Measurements from ENCODE around the gene POLG.

The POLG gene

DNA sequence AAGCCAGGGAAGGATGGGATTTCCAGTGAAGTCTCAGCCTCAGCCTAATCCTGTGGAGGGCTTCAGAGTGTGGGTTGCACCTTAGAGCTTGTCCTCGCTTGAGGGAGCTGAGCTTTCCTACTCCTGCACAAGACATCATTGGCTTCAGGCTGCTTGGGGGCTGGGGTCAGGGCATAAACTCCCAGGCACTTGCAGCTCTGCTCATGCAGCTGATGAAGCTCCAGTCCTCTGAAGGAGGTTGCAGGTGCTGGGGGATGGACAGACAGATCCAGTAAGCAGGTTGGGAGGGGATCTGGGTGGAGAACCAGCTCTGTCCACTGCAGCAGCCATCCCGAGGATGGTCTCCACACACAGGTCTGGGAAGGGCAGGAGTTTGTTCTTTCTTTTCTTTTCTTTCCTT lies 19.4 kb upstream of the POLG start:
- no peak for DNase-seq

- no peak for DNase-seq
These were observed 17.9 kb upstream of the POLG start for GRCh38 chr15:89352476-89352875.

DNA sequence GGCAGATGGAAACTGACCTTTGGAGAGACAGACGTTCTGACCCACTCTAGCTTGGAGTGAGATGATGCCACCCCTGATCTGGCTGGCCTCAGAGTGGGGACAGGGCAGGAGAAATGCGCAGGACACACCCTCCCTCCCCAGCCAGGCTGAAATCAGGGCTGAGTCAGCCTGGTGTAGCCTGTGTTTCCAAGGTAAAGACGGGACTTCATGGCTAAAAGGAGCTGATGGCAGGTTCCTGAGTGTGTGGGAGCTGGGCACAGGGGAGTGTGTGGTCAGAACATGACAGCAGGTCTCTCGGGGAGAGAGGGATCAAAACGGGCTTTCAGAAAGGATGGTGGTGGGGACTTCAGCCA lies 14.6 kb upstream of the POLG start:
- DNase-seq = no peak

DNA sequence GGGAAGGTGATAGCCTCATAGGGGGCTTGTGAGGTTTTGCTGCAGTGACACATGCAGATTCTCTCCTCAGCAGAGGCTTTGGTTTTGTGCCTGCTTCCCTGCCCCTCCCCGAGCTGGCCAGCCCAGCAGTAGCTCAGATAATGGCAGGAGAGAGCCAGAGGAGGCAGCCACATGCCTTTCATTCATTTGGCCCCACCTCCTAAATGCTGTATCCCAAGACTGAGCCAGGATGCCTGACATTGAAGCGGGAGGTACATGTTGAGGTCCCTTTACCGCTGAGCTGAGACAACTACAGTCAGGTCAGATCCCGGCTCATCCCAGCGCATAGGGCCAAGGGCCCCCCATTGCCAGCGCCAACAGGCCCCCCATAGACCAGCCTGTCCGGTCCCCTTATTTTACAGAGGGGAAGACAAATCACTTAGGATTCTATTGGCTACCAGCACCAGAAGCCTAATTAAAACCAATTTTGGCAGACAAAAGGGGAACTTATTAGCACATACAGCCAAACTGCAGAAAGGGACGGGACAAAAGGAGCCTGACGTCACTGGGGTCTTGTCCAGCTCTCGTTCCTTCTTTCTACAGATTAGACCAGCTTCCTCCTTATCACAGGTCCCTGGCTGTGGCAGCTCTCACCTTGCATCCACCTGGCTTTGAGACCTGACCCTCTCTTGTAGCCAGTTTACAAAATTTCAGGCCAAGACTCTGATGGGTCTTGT lies 12.1 kb upstream of the POLG start:
- DNase-seq = peak; percentile 43

- DNase-seq = no peak
These were observed 10.6 kb upstream of the POLG start for GRCh38 chr15:89345248-89345647.

DNA sequence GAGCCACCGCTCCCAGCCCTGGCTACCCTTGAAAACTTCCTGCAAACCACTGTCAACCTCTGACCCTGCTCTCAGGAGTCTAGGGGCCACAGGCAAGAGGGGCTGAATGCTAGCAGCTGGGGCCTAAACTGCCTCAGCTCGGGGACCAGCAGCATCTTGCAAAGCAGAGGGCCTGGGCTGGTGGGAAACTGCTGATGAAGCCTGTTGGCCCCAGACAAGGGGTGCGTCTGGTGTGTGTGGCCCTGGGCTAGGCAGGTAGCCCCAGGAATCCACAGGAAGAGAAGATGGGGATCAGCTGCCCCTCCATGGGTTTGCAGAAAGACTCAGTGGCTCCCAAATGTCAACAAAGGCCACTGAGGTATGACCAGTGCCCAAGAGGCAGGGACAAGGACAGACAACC lies 8.2 kb upstream of the POLG start:
- no peak for DNase-seq

DNA sequence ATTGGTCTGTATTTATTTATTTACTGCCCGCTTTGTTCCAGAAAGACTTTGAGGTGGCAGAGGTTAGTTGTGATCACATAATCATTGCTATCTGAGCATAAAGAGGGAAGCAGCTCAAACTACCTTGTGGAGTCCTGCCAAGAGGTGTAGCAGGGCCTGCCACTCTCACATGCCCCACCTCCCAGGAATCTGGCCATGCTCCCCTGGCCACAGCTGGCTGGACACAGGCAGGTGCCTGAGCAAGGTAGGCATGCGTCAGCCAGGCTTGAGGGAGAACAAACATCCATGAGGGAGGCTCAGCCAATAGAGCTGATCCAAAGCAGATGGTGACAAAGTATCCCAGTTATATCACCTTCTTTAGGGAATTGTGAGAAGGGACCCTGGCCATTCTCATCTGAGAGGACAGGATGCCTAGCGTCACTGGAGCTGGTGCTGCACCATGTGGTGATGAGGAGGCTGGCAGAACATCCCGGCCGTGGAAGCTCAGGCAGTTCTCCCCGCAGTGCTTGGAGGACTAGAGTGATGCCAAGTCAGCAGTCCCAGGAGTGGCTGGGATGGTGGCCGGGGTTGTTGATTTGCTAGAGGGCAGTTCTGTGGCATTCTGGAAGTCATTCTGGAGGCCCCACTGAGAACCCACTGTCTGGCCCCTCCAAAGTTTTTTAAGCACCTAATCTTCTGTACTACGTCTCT lies 6.8 kb upstream of the POLG start:
- DNase-seq = no peak

DNA sequence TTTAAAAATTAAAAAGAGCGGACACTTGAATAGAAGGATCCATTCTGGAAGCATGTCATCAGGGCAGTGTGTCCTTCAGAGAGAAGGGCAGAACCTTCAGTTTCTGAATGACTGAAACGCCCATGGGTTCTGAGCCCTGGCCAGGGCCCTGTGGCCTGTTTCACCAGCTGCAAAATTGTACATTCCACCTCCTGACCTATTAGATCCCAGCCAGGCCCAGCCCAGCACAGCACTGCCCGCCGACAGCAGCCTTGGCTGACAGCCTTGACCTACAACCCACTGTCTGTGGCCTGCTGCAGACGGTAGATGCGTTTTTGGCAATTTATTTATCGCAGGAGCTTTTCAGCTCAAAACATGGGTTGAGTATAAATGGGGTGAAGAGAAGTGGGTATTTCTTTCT lies 5.9 kb upstream of the POLG start:
- no peak for DNase-seq

DNA sequence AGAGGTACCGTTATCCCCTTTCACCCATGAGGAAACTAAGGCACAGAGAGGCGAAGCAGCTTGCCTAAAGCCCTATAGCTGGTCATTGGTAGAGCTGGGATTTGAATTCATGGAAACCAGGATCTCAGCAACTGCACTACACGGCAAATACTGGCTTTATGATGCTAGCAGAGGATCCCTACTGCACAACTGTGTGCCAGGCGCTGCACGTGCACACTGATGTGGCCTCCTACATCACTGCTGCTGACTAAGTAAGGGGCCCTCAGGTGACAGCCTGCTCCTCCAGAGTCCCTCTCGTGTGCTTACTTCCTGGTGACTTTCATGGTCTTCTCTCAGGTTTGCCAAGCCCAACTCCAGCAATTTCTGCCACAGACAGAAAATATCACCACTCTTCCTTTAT lies 3.4 kb upstream of the POLG start:
- DNase-seq = no peak

- no peak for DNase-seq
These were observed 846 bp upstream of the POLG start for GRCh38 chr15:89335298-89336041.

DNA sequence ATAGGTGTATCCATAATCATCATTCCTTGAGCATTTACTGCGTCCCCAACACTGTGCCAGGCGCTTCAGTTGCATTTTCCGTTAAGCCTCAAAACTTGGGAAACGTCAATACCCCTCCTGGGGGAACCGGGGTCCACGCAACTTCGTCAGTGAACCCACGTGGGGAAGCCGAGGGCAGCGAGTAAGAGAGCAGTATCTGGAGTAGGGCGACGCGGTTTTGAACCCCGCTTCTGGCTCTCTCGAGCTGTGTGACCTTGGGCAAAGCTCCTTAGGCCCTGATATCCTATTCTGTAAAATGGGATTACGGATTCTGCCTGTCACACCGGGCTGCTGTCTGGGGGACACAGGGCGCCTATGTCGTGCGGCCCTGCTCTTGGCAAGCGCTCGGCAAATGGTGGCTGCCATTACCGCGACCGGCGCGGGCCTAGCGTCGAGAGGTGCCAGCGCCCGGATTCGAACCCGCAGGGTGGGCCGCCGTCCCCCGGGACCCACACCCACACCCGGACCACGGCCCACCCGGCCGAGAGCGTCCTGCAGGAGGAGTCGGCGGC lies 590 bp downstream of the POLG start:
- no peak for DNase-seq

DNA sequence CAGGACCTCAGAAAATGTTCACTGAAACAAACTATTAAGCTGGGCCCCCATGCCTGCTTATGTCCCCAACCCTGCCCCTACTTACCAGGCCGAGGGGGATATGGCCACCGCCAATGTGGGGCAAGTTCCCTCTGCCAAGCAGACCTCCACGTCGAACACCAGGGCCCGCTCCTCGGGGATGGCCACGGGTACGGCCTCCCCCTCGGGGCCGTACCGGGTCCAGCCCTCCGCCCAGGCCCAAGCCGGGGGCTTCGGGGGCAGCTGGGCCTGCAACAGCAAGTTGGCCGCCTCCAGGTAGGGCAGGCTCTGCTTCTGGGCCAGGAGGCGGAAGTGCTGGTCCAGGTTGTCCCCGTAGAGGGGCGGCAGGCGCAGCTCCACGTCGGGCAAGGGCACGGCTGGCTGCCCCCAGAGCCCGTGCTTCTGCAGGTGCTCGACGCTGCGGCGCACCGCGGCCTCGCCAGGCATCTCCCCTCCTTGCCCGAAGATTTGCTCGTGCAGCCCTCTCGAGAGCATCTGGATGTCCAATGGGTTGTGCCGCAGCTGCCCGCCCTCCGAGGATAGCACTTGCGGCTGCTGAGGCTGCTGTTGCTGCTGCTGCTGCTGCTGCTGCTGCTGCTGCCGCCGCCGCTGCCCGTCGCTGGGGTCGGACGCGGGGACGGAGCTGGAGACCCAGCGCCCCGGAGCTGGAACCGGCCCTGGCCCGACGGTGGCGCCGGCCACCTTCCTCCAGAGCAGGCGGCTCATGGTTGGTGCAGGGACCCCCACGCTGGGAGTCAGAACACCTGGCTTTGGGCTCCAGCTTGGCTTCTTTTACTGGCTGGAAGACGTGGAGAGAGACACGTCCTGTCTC lies 1.4 kb downstream of the POLG start:
- DNase-seq = no peak

GRCh38 chr15:89332446-89332845 lies 2.2 kb downstream of the POLG start:
- peak; percentile 70 for DNase-seq

DNA sequence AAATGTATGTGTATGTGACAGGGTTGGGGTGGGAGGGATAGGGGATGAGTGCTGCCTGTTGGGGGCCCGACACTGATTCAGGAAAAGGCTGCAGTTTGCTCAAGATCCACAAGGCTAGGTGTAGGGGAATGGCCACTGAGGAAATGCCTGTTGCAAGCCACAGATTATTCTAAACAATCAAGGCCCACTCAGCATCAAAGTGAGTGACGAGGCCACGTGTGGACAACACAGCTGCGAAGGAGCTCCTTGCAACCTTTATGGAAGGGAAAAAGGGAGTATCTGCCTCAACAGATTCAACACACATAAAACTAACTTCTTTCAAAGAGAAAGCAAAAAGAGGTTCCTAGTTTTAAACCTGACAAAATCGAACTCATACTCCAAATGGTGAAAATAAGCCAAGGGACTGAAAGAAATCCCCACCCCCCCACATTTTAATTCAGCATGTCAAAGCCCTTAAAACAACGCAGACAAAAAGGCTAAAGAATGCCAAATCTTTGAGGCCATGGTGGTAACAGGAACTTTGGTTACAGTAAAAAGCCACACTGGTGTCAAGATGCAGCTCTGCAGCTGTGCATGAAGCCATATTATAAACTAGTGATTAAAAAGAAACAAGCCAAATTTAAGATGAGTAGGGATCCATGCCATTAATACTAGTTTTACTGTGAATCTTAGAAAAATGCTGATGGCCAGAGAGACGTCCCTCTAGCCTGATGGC lies 3.6 kb downstream of the POLG start:
- no peak for DNase-seq

- no peak for DNase-seq
These were observed 4.5 kb downstream of the POLG start for GRCh38 chr15:89330119-89330518.

DNA sequence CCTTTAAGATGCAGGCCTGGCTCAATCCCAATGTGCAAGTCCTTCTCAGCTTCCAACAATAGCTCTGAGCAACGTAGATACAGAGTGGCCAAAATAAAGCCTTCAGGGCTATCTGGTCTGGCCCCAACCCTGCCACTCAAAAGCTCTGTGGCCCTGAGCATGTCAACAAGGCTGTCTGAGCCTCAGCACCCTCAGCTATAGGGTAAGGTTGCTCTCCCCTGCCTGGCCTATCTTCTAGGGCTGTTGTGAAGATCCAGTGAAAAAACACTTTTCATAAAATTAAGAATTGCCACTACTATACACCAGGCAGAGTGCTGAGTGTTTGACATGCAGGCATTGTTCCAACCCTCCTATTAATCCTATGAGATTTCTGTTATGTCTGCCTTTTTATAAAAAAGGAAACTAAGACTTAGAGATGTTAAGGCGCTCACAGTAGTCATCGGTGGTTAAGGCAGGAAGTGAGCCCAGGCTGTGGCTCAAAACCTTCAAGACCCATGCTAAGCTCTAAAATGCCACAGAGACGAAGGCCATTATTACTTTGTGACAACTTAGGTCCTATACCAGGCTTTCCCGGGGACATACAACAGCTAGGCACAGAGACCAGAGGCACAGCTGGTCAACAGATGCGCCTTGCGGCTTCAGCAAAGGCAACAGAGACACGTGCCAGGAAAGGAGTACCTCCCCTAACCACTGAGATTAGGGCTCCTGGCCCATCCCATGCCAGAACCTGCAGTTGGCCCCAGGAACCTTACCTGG lies 5.1 kb downstream of the POLG start:
- DNase-seq = peak; percentile 50

DNA sequence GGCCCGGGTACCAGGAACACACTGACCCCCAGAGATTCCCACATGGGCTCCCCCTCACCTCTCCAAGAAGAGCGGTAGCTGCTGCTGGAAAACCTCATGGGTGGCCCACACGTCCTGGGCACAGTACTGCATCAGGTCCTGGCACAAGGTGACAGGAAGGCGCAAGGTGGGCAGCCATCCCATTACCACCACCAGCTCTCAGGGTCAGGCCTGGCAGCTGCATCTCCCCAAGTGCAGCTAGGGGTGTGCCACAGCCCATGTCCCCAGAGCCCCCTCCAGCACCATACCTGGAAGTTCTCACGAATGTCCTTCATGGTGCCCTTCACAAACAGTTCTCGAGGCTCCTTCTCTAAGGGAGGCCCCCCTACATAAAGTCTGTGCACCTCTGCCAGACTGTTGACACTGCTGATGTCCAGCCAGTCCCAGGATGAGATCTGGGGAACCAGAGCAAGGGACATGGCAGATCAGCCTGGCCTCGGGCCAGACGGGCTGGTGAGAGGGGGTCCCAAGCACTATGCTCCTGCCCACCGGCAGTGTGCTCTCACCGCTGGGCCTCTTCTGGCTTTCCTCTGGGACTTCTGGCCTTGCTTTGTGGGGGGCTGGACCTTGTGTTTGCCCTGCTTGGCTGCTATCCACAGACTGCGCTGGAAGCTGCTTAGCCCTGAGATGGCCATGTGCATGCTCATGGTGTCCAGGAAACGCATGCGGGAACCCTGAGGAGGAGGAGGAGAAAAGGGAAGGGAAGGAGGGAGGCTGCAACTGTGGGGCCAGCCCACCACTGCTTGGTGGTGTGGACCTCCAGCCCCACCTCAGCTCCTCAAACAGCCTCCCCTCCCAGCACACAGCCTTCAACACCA lies 6.0 kb downstream of the POLG start:
- DNase-seq = no peak

DNA sequence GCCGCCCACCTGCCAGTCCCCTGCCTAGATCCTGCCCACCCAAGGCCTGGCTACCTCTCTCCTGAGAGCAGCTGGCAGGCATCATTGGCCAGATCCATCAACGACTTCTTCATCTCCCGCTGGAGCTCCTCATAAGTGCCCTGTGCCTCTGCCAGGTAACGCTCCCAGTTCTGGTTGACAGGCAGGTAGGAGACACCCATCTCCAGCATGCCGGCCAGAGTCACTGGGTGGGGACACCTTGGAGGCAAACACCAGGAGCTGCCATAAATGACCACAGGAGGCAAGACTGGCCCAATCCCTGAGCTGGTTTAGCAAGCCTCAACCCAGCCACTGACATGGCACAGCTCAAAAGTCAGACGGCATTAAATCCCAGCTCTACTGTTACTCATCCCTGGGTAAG lies 7.5 kb downstream of the POLG start:
- no peak for DNase-seq

DNA sequence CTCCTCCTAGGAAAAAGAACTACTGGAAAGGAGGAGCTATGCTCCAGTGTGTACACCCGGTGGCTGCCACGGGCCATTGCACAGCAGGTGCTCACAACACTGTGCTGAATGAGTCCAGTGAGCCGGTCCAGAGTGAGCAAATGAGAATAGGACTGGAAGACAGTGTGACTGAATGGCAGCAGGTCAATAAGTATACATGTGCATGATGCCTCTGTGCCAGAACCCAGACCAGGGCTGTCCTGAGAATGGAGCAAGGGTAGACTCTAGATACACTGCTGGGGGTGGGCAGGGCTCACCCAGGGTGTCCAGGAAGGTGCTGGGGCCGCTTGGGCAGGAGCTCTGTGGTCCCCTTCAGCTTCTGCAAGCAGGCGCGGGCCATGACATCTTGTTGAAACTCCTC lies 8.3 kb downstream of the POLG start:
- DNase-seq = no peak

DNA sequence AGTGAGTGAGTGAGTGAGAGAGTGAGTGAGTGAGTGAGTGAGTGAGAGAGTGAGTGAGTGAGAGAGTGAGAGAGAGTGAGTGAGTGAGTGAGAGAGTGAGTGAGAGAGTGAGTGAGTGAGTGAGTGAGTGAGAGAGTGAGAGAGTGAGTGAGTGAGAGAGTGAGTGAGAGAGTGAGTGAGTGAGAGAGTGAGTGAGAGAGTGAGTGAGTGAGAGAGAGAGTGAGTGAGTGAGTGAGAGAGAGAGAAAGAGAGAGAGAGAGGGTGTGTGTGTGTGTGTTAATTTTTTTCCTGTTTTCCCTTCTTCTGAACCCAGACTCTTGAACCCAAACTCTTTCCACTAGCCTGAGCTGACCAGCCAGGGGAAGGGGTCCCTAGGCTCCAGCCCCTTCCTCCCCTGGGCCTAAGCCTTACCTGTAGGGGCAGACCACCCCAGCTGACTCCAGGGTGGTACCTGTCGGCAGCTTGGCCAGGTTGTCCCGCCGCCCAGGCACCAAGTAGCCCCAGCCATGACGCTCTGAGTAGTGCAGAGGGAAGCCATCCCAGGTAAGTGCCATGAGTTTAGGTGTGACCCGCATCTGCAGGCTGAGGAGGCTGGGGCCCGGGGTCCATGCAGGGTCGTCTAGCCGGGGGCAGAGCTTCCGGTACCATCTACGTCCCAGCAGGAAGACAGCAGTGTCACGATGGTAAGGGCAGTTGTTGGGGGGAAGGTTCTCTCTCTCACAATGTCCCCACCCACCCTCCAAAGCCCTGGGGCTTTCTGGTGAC lies 9.4 kb downstream of the POLG start:
- DNase-seq = no peak

All from hematopoietic multipotent progenitor cell treated with erythropoietin and hydrocortisone succinate and interleukin-3 and kit ligand, for 4 days (in vitro differentiated cells).